22Rv1 (cell line): Measurements from ENCODE around the gene MT1A.

Experiments used
- CTCF ChIP-seq: fragments of 450-650 bp; IDR thresholded peaks from 2 replicates; pipeline ENCODE4 v1.5.1; 2017; ENCODE audit warnings: mild to moderate bottlenecking
- ZFX ChIP-seq: fragments of 450-650 bp; IDR thresholded peaks from 2 replicates; pipeline ENCODE4 v1.6.1; 2017; ENCODE audit warnings: antibody characterized with exemption, borderline replicate concordance

- TF ChIP-seq CTCF (no peak), ZFX (no peak)
These were observed 18.0 kb upstream of the MT1A start for GRCh38 chr16:56620339-56620897.
